ENCODE measurements around the gene CALCOCO1. TPM values are rescaled to one million over a fixed set of nuclear protein-coding genes. Genes with fewer than 3 reads are reported as not detected.
A peak's percentile ranks its signal among the peaks of the same experiment; 100 is the strongest.
"Not testable (repeated sequence)": the region's sequence is repeated elsewhere in the genome, so short reads cannot be mapped to it uniquely, and the experiment has no call there.

The CALCOCO1 gene
- 19.8 and 22.4 TPM in 2 replicates for total RNA-seq

GRCh38 chr12:53727310-53728041, at the start of gene CALCOCO1:
TSS of gene CALCOCO1 (minus strand) at chr12:53727452. CDS start at chr12:53725242, 2,210 bp downstream.
- no peaks in the 10 kb centered on the region for H3K36me3 Mint-ChIP-seq (ENCODE audit: low read depth)
- peak; percentile 96 for DNase-seq (ENCODE audit: low spot score)
- peak within 1 kb of the TSS; percentile 88 for H3K4me3 Mint-ChIP-seq (ENCODE audit: low read depth)
- intact Hi-C loops (cut with micrococcal nuclease) = loop anchor here (1.0 kb wide), 1 partner anchor 30 kb away; no protein-coding TSS in a partner anchor
- peaks cover 9% of the 10 kb centered on the region for H3K27me3 Mint-ChIP-seq (ENCODE audit: low read depth)
- H3K4me1 Mint-ChIP-seq (ENCODE audit: low read depth) = peaks cover 23% of the 10 kb centered on the region
- H3K9me3 Mint-ChIP-seq = no peaks in the 10 kb centered on the region
- H3K27ac Mint-ChIP-seq = peak within 1 kb of the TSS; percentile 73

DNA sequence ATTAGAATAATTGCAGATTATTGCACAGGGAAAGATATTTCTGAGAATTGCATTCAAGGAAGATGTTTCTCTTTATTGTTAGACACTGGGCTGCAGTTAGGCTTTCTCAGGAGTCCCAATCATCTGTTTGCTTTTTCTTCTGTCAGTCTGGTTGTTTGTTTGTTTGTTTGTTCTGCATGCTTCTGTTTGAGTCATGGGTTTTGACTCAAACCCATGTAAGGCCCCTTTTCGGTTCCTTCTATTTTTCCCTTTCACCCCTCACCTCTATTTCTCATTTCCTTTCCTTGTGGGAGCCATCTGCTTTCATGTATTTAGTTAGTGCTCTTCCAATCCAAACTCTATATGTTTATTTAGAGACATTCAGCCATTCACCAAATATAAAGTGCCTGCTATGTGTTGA, 49.6 kb upstream of the CALCOCO1 start:
- Mint-ChIP-seq H3K4me1 (ENCODE audit: low read depth) (no peaks in the 10 kb centered on the region), H3K27me3 (ENCODE audit: low read depth) (peaks cover 41% of the 10 kb centered on the region), H3K9me3 (no peaks in the 10 kb centered on the region), H3K36me3 (ENCODE audit: low read depth) (no peaks in the 10 kb centered on the region), H3K4me3 (ENCODE audit: low read depth) (no peak overlapping the region), H3K27ac (no peak overlapping the region)
- intact Hi-C loops (cut with micrococcal nuclease) = no loop called here
- DNase-seq (ENCODE audit: low spot score) = no peak

DNA sequence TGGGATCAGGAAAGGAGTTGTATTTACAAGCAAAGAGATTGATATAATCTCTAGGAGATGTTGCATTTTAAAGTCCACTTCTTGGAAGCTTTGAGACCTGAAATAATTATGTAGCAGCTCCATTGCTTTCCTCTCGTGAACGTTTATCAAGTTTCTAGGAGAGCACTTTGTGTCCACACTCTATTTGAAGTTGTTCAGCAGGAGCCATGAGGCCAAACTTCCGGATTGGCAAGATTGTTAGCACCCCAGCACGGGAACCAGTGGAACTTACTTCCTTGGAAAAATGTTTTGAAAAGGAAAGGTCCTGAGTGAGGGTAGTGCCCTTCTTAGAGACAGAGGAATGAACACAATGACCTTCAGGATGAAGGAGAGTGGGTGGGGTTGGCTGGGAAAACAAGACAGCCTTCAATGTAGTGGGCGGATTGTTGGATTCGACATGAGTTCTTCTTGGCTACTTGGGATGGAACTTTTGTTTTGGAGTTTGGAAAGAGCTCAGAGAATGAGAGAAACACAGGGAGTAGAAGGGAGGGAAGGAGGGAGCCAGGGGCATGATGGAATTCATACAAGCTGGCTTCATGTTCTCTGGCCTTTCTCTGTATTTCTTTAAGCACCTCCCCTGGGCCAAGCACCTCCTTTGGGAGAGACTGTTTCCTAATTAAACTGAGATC, 48.4 kb upstream of the CALCOCO1 start:
- intact Hi-C loops (cut with micrococcal nuclease) = no loop called here
- DNase-seq (ENCODE audit: low spot score) = no peak
- no peaks in the 10 kb centered on the region for H3K9me3 Mint-ChIP-seq
- H3K4me3 Mint-ChIP-seq (ENCODE audit: low read depth) = no peak overlapping the region
- H3K36me3 Mint-ChIP-seq (ENCODE audit: low read depth) = no peaks in the 10 kb centered on the region
- peaks cover 34% of the 10 kb centered on the region for H3K27me3 Mint-ChIP-seq (ENCODE audit: low read depth)
- no peak overlapping the region for H3K27ac Mint-ChIP-seq
- H3K4me1 Mint-ChIP-seq (ENCODE audit: low read depth) = no peaks in the 10 kb centered on the region

DNA sequence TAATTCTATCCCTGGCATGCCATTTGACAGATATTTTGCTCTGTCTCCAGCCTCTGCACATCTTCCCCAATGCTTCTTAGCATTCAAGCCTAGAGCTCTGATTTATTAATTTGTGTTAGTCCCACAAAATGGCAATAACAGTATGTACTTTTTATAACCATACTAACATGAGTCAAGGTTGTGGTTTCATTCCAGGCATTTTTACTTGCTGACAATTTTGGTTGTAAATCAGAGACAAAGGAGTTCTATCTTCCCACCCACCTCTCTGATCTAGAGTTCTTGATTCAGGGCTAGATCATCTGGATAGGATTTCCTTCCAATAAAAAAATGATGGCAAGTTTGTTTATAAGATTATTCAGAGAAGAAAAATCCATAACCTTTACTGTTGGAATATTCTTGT, 43.0 kb upstream of the CALCOCO1 start:
- no peak for DNase-seq (ENCODE audit: low spot score)

DNA sequence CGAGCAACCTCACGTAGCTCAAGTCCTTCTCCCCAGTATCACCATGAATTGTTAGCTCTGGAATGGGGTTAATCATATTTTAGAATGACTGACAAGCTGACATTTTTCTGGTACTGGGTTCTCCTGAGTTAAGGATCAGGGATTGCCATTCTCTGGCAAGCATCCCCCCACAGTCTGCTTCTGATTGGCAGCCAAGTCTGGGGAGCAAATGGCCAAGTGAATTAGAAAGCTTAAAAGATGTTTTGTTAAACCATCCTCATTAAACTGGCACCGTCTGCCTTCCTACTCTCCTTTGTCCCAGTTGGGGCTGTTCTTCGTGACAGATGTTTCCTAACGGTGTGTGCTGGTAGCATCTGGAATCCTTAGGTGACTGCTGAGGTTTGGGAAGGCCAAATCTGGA, 41.7 kb upstream of the CALCOCO1 start:
- Mint-ChIP-seq H3K27ac (no peak overlapping the region), H3K4me3 (ENCODE audit: low read depth) (no peak overlapping the region), H3K9me3 (no peaks in the 10 kb centered on the region), H3K27me3 (ENCODE audit: low read depth) (peaks cover 57% of the 10 kb centered on the region), H3K4me1 (ENCODE audit: low read depth) (peaks cover 1% of the 10 kb centered on the region), H3K36me3 (ENCODE audit: low read depth) (no peaks in the 10 kb centered on the region)
- intact Hi-C loops (cut with micrococcal nuclease) = no loop called here
- DNase-seq (ENCODE audit: low spot score) = no peak

More for the DNA sequence above, 43.0 kb upstream of the CALCOCO1 start:
- peaks cover 1% of the 10 kb centered on the region for H3K4me1 Mint-ChIP-seq (ENCODE audit: low read depth)
- intact Hi-C loops (cut with micrococcal nuclease) = no loop called here
- peaks cover 46% of the 10 kb centered on the region for H3K27me3 Mint-ChIP-seq (ENCODE audit: low read depth)
- no peaks in the 10 kb centered on the region for H3K9me3 Mint-ChIP-seq
- no peak overlapping the region for H3K4me3 Mint-ChIP-seq (ENCODE audit: low read depth)
- no peak overlapping the region for H3K27ac Mint-ChIP-seq
- no peaks in the 10 kb centered on the region for H3K36me3 Mint-ChIP-seq (ENCODE audit: low read depth)

DNA sequence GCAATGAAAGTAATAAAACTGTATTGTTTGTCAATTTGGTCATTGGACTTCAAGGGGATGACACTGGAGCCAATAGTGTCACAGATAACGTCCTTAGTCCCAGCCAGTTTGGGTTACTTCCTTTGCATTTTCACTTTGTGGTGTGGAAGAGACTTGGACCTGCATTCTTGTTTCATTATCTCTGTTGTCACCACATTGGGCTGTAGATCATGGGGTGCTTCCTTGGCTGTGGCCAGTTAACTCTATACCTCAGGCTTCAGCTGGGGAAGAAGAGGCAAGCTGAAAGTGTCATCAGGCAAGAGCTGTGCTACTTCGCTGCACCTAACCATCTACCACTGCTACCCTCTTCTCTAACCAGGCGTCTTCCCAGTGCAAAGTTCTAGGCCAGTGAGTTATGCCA, 39.6 kb upstream of the CALCOCO1 start:
- Mint-ChIP-seq H3K27ac (no peak overlapping the region), H3K4me1 (ENCODE audit: low read depth) (peaks cover 1% of the 10 kb centered on the region), H3K27me3 (ENCODE audit: low read depth) (peaks cover 59% of the 10 kb centered on the region)

DNA sequence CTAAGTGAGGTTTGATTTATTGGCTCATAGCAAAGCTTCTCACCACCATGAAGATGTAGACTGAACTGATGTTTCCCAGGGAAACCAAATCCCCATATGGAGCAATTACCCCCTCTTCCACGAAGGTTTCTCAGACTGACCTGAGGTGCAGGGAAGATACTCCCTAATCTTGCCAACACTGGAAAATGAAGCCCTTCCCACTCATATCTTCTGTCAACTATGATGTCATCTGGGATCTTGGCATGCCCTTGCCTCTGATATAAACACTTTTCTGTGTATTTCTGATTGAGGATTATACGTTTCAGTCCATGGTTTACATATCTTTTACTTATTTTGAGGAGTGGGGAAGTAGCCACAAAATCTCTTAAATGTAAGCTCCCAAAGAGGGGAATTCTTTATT, 38.6 kb upstream of the CALCOCO1 start:
- DNase-seq (ENCODE audit: low spot score) = no peak
- H3K4me1 Mint-ChIP-seq (ENCODE audit: low read depth) = peaks cover 1% of the 10 kb centered on the region
- H3K27me3 Mint-ChIP-seq (ENCODE audit: low read depth) = peaks cover 59% of the 10 kb centered on the region
- no peaks in the 10 kb centered on the region for H3K36me3 Mint-ChIP-seq (ENCODE audit: low read depth)
- intact Hi-C loops (cut with micrococcal nuclease) = no loop called here
- no peak overlapping the region for H3K4me3 Mint-ChIP-seq (ENCODE audit: low read depth)
- no peaks in the 10 kb centered on the region for H3K9me3 Mint-ChIP-seq
- no peak overlapping the region for H3K27ac Mint-ChIP-seq

More for the DNA sequence above, 39.6 kb upstream of the CALCOCO1 start:
- Mint-ChIP-seq H3K4me3 (ENCODE audit: low read depth) (no peak overlapping the region), H3K36me3 (ENCODE audit: low read depth) (no peaks in the 10 kb centered on the region), H3K9me3 (no peaks in the 10 kb centered on the region)
- intact Hi-C loops (cut with micrococcal nuclease) = no loop called here
- DNase-seq (ENCODE audit: low spot score) = no peak

- Mint-ChIP-seq H3K4me3 (ENCODE audit: low read depth) (no peak overlapping the region), H3K4me1 (ENCODE audit: low read depth) (peaks cover 1% of the 10 kb centered on the region), H3K9me3 (no peaks in the 10 kb centered on the region), H3K27me3 (ENCODE audit: low read depth) (peaks cover 57% of the 10 kb centered on the region), H3K27ac (no peak overlapping the region), H3K36me3 (ENCODE audit: low read depth) (no peaks in the 10 kb centered on the region)
- no peak for DNase-seq (ENCODE audit: low spot score)
- intact Hi-C loops (cut with micrococcal nuclease) = no loop called here
These were observed 37.4 kb upstream of the CALCOCO1 start for GRCh38 chr12:53764615-53765014.

- peaks cover 68% of the 10 kb centered on the region for H3K27me3 Mint-ChIP-seq (ENCODE audit: low read depth)
- intact Hi-C loops (cut with micrococcal nuclease); H3K4me1 Mint-ChIP-seq (ENCODE audit: low read depth): not testable (repeated sequence)
These were observed 35.5 kb upstream of the CALCOCO1 start for GRCh38 chr12:53762793-53763192.

DNA sequence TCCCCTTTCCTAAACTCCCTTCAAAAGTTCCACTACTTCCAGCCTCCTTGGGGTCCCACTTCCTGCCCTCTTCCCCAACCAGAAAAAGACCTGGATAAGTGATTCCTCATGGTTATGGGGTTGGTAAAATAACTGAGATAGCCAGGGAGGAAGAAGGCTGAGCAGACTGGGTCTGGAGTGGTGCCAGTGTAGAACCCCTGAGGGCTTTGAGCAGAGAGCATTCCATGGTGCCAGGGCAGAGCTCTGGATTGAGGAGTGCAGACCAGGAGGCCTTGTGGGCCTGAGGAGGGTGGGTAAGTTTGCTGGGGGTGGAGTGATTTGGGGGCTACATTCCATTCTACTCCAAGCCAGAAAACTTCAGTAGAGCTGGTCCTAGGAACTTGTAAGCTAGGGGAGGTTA, 34.1 kb upstream of the CALCOCO1 start:
- intact Hi-C loops (cut with micrococcal nuclease) = no loop called here
- H3K4me1 Mint-ChIP-seq (ENCODE audit: low read depth) = peaks cover 10% of the 10 kb centered on the region
- H3K27me3 Mint-ChIP-seq (ENCODE audit: low read depth) = peaks cover 55% of the 10 kb centered on the region
- no peak overlapping the region for H3K27ac Mint-ChIP-seq
- H3K36me3 Mint-ChIP-seq (ENCODE audit: low read depth) = no peaks in the 10 kb centered on the region
- no peaks in the 10 kb centered on the region for H3K9me3 Mint-ChIP-seq
- DNase-seq (ENCODE audit: low spot score) = no peak
- H3K4me3 Mint-ChIP-seq (ENCODE audit: low read depth) = no peak overlapping the region

More at GRCh38 chr12:53762793-53763192, 35.5 kb upstream of the CALCOCO1 start:
- H3K9me3 Mint-ChIP-seq; DNase-seq (ENCODE audit: low spot score); H3K4me3 Mint-ChIP-seq (ENCODE audit: low read depth); H3K27ac Mint-ChIP-seq; H3K36me3 Mint-ChIP-seq (ENCODE audit: low read depth): not testable (repeated sequence)

DNA sequence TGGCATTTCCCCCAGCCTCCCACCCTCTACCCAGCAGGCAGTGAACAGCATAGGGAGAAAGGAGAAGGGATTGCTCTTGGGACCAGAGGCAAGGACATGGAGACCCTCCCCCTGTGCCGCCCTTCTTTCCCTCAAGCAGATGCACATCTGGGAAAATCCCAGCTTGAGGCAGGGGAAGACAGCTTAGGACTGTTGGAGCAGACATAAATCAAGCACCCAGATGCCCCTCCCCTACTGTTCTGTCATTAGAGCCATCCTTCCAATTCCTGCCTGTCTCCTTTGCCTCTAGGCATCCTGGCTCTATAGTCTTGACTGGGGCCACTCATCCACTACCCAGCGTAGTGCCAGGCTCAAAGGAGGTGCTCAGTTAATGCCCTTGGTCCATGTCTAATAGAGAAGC, 32.0 kb upstream of the CALCOCO1 start:
- intact Hi-C loops (cut with micrococcal nuclease) = no loop called here

GRCh38 chr12:53758730-53759103, 31.5 kb upstream of the CALCOCO1 start:
- Mint-ChIP-seq H3K4me3 (ENCODE audit: low read depth) (no peak overlapping the region), H3K27me3 (ENCODE audit: low read depth) (peaks cover 43% of the 10 kb centered on the region), H3K9me3 (no peaks in the 10 kb centered on the region), H3K27ac (no peak overlapping the region), H3K4me1 (ENCODE audit: low read depth) (peaks cover 20% of the 10 kb centered on the region), H3K36me3 (ENCODE audit: low read depth) (no peaks in the 10 kb centered on the region)
- no peak for DNase-seq (ENCODE audit: low spot score)
- intact Hi-C loops (cut with micrococcal nuclease) = no loop called here

More for the DNA sequence above, 32.0 kb upstream of the CALCOCO1 start:
- DNase-seq (ENCODE audit: low spot score) = no peak
- Mint-ChIP-seq H3K36me3 (ENCODE audit: low read depth) (no peaks in the 10 kb centered on the region), H3K4me3 (ENCODE audit: low read depth) (no peak overlapping the region), H3K27ac (no peak overlapping the region), H3K9me3 (no peaks in the 10 kb centered on the region), H3K27me3 (ENCODE audit: low read depth) (peaks cover 44% of the 10 kb centered on the region), H3K4me1 (ENCODE audit: low read depth) (peaks cover 20% of the 10 kb centered on the region)

DNA sequence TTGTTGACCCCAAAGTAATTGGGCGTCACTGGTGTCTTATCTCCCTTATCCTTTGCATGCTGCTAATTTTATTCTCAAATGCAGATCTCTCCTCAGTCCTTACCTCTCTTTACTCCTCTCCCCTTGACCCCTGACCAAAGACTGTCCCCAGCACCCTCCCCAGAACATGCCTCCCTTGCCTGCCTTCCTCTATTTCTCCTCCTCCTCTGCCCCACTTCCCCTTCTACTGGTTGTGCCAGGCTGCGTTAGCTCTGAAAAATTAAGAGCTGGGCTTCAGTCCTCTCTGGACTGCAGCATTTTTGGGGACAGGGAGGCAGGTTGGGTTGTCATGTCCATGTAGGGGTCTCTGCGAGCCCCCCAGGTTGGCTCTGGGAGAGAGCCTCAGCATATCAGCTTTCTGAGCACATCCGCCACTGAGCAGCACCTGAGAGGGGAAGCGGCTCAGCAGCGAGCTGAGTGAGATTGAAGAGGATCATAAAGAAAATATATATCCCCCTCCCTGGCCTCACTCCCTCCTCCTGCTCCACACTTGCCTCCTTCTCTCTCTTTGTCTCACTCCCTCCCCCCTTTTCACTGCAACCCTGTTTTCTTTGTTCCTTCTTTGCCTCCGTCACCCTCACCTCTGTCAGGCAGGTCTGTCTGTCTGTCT, 31.0 kb upstream of the CALCOCO1 start:
- Mint-ChIP-seq H3K36me3 (ENCODE audit: low read depth) (no peaks in the 10 kb centered on the region), H3K4me3 (ENCODE audit: low read depth) (no peak overlapping the region), H3K4me1 (ENCODE audit: low read depth) (peaks cover 20% of the 10 kb centered on the region), H3K9me3 (no peaks in the 10 kb centered on the region), H3K27me3 (ENCODE audit: low read depth) (peaks cover 38% of the 10 kb centered on the region), H3K27ac (no peak overlapping the region)
- intact Hi-C loops (cut with micrococcal nuclease) = no loop called here
- DNase-seq (ENCODE audit: low spot score) = no peak

Data from activated T-helper 2 cell treated with anti-CD3 and anti-CD28 coated beads, Interferon-gamma antibody, Interleukin-2, Interleukin-4, amounts not matched to agents 10 μg/mL and 5 μg/mL and 100 μg/mL, durations not matched to agents 14 hours and 24 hours and 36 hours (primary cell).